GM21529 (cell line): Measurements from ENCODE around the gene CNTN6.

ENCODE experiments used
- ATAC-seq: cut with Tn5 transposase; IDR thresholded peaks from one replicate; pipeline ENCODE4 v1.9.1; 2021; ENCODE audit not compliant: unreplicated experiment

CNTN6 gene

GRCh38 chr3:1400571-1400970 is 307.7 kb downstream of the CNTN6 start:
- no peak for ATAC-seq

- no peak for ATAC-seq
These were observed 311.6 kb downstream of the CNTN6 start for GRCh38 chr3:1404270-1404962.

- no peak for ATAC-seq
These were observed 313.4 kb downstream of the CNTN6 start for GRCh38 chr3:1406250-1406649.

GRCh38 chr3:1421577-1421976 is 328.8 kb downstream of the CNTN6 start:
- ATAC-seq = peak; percentile 66

GRCh38 chr3:1423566-1424089 is 330.8 kb downstream of the CNTN6 start:
- no peak for ATAC-seq

GRCh38 chr3:1439395-1439794 is 346.6 kb downstream of the CNTN6 start:
- ATAC-seq = no peak

GRCh38 chr3:1442271-1442670 is 349.4 kb downstream of the CNTN6 start:
- ATAC-seq = peak; percentile 74

- no peak for ATAC-seq
These were observed 351.4 kb downstream of the CNTN6 start for GRCh38 chr3:1444195-1444594.

GRCh38 chr3:1446531-1446930 is 353.7 kb downstream of the CNTN6 start:
- no peak for ATAC-seq

GRCh38 chr3:1447452-1447851 is 354.6 kb downstream of the CNTN6 start:
- no peak for ATAC-seq

- ATAC-seq = no peak
These were observed 355.6 kb downstream of the CNTN6 start for GRCh38 chr3:1448443-1448842.
